Measurements from ENCODE around the gene SPAG16.
A peak's percentile ranks its signal among the peaks of the same experiment; 100 is the strongest.

SPAG16 gene

DNA sequence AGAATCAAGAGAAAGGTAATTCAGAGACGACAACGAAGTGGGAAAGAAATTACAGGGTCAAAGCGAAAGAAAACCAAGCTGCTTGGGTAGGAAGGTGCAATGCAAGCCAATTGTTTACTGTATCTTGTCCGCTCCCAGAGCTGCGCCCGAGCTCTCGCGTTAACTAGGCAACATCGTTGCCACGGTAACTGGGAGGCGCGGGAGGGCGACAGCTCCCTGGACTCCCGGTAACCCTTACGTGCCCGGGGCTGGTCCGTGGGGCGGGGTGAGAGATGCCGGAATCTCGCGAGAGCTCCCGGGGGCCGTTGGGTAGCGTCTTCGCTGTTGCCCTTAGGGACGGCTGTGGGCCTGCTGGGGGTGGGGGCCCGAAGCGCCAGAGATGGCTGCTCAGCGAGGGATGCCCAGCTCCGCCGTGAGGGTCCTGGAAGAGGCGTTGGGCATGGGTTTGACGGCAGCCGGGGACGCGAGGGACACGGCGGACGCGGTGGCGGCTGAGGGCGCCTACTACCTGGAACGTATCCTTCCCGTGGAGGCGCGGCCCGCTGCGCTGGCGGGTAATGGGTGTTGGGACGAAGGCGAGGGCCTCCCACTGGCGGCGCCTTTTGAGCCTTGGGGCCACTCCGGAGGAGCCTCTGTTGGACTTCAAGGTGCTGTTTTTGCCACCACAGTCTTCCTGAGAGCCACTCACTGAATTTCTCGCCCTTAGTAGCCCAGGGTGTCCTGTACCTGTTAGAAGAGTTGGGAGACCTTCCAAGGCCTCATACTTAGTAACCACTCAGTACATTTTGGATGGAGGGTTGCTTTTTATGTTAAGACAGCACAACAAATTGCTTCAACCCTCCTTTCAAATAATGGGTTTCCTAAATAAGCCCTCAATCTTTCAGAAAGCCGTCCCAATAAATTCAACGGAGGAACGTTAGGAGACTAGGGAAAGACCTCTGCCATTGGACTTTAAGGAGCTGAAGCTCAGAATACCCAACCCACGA is at the start of gene SPAG16:
Gene SPAG16, plus strand, starts transcription at position 360 of the 986 bp plus-strand sequence.
- Histone ChIP-seq H3K4me1 (peaks cover 0 to 24% (median 3%) of the 10 kb centered on the region in 4 donors), H3K27me3 (no peaks in the 10 kb centered on the region), H3K27ac (peak within 1 kb of the TSS; percentile 82 to 84), H3K36me3 (no peaks in the 10 kb centered on the region), H3K4me3 (peak within 1 kb of the TSS; percentile 69 to 89), H3K9me3 (no peaks in the 10 kb centered on the region)
- intact Hi-C loops (cut with DNase I; ENCODE audit: low total_unique reads) = no loop called here
- TF ChIP-seq, protein P1, sequence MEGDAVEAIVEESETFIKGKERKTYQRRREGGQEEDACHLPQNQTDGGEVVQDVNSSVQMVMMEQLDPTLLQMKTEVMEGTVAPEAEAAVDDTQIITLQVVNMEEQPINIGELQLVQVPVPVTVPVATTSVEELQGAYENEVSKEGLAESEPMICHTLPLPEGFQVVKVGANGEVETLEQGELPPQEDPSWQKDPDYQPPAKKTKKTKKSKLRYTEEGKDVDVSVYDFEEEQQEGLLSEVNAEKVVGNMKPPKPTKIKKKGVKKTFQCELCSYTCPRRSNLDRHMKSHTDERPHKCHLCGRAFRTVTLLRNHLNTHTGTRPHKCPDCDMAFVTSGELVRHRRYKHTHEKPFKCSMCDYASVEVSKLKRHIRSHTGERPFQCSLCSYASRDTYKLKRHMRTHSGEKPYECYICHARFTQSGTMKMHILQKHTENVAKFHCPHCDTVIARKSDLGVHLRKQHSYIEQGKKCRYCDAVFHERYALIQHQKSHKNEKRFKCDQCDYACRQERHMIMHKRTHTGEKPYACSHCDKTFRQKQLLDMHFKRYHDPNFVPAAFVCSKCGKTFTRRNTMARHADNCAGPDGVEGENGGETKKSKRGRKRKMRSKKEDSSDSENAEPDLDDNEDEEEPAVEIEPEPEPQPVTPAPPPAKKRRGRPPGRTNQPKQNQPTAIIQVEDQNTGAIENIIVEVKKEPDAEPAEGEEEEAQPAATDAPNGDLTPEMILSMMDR (IDR thresholded peaks at IDR 0.05) = no peak
- peak; percentile 90 to 96 for DNase-seq

DNA sequence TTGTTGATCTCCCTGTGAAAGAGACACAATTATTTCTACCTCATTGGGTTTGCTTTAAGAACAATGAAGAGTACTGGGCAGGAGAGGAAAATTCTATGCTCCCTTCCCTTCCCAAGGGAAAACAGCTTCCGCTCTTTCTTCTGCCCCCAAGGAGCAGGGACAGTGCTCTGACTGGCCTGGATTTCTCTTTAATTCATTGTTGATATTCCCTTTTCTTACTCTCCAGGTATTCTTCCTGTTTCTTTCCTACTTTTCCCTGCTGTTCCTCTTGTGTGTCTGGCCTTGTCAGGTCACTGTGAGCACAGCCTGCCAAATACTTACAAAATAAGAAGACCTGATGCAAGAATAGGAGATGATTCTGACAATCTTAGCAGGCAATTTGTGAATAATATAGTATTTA is 49.6 kb upstream of the SPAG16 start:
- H3K27ac ChIP-seq = no peak overlapping the region
- no peaks in the 10 kb centered on the region for H3K27me3 ChIP-seq
- no peaks in the 10 kb centered on the region for H3K9me3 ChIP-seq
- intact Hi-C loops (cut with DNase I; ENCODE audit: low total_unique reads) = loop anchor here (5.0 kb wide), 1 partner anchor 1578 kb away; no protein-coding TSS in a partner anchor
- peaks cover 0 to 46% (median 5%) of the 10 kb centered on the region in 4 donors for H3K4me1 ChIP-seq
- no peak overlapping the region for H3K4me3 ChIP-seq
- no peak for DNase-seq
- TF ChIP-seq, protein P1 (IDR thresholded peaks at IDR 0.05) = no peak
- no peaks in the 10 kb centered on the region for H3K36me3 ChIP-seq

DNA sequence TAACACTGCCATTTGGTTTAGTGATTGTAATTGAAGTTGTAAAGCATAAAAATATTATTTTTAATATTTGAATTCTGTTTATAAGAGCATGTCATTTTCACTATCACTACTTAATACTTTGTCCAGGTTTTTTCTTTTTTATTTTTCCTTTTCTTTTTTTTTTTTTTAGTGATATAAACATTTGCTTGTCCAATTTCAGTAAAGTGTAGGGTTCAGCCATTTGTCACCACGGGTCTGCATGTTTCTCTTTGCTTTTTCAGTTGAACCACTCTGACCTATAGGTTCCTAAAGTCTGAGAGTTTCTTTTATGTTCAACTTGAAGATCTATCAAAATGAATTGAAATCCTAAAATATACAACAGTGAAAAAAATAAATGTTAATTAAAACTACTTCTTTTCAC is 48.5 kb upstream of the SPAG16 start:
- H3K27me3 ChIP-seq = no peaks in the 10 kb centered on the region
- no peak overlapping the region for H3K27ac ChIP-seq
- no peaks in the 10 kb centered on the region for H3K36me3 ChIP-seq
- intact Hi-C loops (cut with DNase I; ENCODE audit: low total_unique reads) = loop anchor here (5.0 kb wide), 1 partner anchor 1577 kb away; no protein-coding TSS in a partner anchor
- DNase-seq = no peak
- TF ChIP-seq, protein P1 (IDR thresholded peaks at IDR 0.05) = no peak
- no peaks in the 10 kb centered on the region for H3K9me3 ChIP-seq
- H3K4me3 ChIP-seq = no peak overlapping the region
- peaks cover 0 to 53% (median 7%) of the 10 kb centered on the region in 4 donors for H3K4me1 ChIP-seq

DNA sequence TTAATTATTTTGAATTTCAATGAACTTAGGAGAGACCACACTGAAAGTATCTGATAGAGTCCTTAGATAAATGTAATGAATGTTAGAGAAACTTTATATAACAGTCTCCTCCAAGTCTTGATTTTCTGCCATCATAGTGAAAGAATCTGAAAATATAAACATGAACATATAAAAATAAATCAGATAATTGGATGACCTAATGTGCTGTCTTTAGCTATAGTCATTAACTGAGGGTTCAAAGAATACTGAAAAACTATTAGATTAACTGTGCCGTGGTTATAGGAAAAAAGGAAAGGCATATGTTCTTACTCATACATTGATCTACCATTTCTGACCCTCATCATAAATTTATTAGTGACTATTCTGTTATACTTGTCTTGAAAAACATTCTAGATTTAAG is 47.0 kb upstream of the SPAG16 start:
- DNase-seq = no peak
- intact Hi-C loops (cut with DNase I; ENCODE audit: low total_unique reads) = loop anchor here (5.0 kb wide), 1 partner anchor 1575 kb away; no protein-coding TSS in a partner anchor
- Histone ChIP-seq H3K4me1 (peaks cover 0 to 53% (median 7%) of the 10 kb centered on the region in 4 donors), H3K27ac (peak overlapping the region in 1 of 2 donors; percentile 63), H3K27me3 (no peaks in the 10 kb centered on the region), H3K36me3 (no peaks in the 10 kb centered on the region), H3K4me3 (no peak overlapping the region), H3K9me3 (no peaks in the 10 kb centered on the region)
- TF ChIP-seq, protein P1 (IDR thresholded peaks at IDR 0.05) = no peak

DNA sequence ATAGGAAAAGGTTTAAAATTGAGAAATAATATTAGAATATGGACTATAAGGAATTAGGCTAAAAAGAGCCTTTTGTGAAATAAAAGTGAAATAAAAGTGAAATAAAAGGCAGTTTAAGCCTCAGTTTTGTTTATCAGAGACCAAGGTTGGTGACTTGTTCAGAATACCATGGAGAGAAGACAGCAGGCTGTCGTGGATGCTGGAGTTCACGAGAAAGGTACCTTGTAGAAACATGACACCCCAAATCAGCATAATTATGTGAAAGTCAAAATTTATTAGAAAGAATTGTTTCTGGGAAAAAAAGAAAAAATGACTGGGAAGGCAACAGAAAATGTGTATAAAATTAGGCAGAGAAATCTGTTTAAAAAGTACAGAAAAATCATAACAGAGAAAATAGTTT is 46.5 kb upstream of the SPAG16 start:
- intact Hi-C loops (cut with DNase I; ENCODE audit: low total_unique reads) = loop anchor here (5.0 kb wide), 1 partner anchor 1575 kb away; no protein-coding TSS in a partner anchor
- H3K4me3 ChIP-seq = no peak overlapping the region
- peak overlapping the region in 1 of 2 donors; percentile 63 for H3K27ac ChIP-seq

More for the DNA sequence above, 46.5 kb upstream of the SPAG16 start:
- no peaks in the 10 kb centered on the region for H3K27me3 ChIP-seq
- TF ChIP-seq, protein P1 (IDR thresholded peaks at IDR 0.05) = no peak
- H3K9me3 ChIP-seq = no peaks in the 10 kb centered on the region
- H3K4me1 ChIP-seq = peaks cover 0 to 49% (median 7%) of the 10 kb centered on the region in 4 donors
- DNase-seq = no peak
- H3K36me3 ChIP-seq = no peaks in the 10 kb centered on the region

Data from tibial artery (tissue), 4 donors.